ENCODE measurements around the gene SRGAP3.

DNA sequence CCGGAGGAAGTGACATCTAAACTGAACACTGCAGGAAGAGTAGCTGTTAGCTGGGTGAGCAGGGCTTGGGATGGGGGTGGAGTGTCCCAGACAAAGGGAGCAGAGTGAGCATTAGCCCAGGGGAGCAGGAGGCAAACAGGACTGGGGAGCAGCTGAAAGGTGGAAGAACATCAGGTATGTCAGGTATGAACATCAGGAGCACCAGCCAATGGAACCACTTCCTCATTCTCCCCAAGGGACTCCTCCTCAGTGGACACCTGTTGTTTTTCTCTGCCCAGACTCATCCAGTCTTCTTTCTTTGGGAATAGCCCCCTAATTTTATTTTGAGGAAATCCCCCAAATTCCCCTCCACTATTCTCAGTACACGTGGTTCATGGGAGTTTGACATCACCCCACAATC, 178.5 kb downstream of the SRGAP3 start:
- TF ChIP-seq, protein P1, sequence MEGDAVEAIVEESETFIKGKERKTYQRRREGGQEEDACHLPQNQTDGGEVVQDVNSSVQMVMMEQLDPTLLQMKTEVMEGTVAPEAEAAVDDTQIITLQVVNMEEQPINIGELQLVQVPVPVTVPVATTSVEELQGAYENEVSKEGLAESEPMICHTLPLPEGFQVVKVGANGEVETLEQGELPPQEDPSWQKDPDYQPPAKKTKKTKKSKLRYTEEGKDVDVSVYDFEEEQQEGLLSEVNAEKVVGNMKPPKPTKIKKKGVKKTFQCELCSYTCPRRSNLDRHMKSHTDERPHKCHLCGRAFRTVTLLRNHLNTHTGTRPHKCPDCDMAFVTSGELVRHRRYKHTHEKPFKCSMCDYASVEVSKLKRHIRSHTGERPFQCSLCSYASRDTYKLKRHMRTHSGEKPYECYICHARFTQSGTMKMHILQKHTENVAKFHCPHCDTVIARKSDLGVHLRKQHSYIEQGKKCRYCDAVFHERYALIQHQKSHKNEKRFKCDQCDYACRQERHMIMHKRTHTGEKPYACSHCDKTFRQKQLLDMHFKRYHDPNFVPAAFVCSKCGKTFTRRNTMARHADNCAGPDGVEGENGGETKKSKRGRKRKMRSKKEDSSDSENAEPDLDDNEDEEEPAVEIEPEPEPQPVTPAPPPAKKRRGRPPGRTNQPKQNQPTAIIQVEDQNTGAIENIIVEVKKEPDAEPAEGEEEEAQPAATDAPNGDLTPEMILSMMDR (conservative IDR thresholded peaks at IDR 0.05) = no peak
- TF ChIP-seq ZFX (IDR thresholded peaks at IDR 0.05) = no peak

All from C4-2B (cell line).